ENCODE results near the gene TSNAXIP1.

Gene TSNAXIP1

DNA sequence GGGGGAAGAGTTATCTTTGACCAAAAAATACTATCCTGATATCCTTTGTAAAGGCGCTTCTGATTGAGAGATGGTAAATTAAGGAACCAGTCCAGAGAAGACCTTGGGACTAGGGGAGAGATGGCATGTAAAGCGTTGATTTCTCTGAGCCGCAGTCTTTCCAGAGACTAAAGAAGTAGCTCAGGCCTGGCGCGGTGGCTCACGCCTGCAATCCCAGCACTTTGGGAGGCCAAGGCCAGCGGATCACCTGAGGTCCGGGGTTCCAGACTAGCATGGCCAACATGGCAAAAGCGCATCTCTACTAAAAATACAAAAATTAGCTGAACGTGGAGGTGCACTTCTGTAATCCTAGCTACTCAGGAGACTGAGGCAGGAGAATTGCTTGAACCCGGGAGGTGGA lies 41.4 kb downstream of the TSNAXIP1 start:
- TF ChIP-seq, protein P1, sequence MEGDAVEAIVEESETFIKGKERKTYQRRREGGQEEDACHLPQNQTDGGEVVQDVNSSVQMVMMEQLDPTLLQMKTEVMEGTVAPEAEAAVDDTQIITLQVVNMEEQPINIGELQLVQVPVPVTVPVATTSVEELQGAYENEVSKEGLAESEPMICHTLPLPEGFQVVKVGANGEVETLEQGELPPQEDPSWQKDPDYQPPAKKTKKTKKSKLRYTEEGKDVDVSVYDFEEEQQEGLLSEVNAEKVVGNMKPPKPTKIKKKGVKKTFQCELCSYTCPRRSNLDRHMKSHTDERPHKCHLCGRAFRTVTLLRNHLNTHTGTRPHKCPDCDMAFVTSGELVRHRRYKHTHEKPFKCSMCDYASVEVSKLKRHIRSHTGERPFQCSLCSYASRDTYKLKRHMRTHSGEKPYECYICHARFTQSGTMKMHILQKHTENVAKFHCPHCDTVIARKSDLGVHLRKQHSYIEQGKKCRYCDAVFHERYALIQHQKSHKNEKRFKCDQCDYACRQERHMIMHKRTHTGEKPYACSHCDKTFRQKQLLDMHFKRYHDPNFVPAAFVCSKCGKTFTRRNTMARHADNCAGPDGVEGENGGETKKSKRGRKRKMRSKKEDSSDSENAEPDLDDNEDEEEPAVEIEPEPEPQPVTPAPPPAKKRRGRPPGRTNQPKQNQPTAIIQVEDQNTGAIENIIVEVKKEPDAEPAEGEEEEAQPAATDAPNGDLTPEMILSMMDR (IDR thresholded peaks at IDR 0.05) = no peak
- intact Hi-C loops (cut with DNase I; ENCODE audit: low total_unique reads) = no loop called here
- Histone ChIP-seq H3K9me3 (no peaks in the 10 kb centered on the region), H3K27me3 (no peaks in the 10 kb centered on the region), H3K4me3 (peak overlapping the region; percentile 73 to 80), H3K27ac (peak overlapping the region; percentile 97 to 99), H3K36me3 (no peaks in the 10 kb centered on the region), H3K4me1 (peaks cover 7 to 64% (median 47%) of the 10 kb centered on the region in 4 donors)
- DNase-seq = no peak

DNA sequence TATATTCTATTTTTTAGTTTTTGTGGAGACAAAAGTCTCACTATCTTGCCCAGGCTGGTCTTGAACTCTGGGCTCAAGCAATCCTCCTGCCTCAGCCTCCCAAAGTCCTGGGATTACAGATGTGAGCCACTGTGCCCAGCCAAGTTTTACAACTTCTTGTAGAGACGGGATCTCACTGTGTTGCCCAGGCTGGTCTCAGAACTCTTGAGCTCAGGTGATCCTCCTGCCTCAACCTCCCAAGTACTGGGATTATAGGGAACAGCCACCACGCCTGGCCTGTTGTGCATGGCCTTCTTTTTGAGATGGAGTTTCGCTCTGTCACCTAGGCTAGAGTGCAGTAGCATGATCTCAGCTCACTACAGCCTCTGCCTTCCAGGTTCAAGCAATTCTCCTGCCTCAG lies 47.0 kb downstream of the TSNAXIP1 start:
- Histone ChIP-seq H3K4me1 (peaks cover 0 to 58% (median 37%) of the 10 kb centered on the region in 4 donors), H3K36me3 (no peaks in the 10 kb centered on the region), H3K9me3 (no peaks in the 10 kb centered on the region), H3K27me3 (no peaks in the 10 kb centered on the region), H3K27ac (no peak overlapping the region), H3K4me3 (no peak overlapping the region)
- TF ChIP-seq, protein P1 (IDR thresholded peaks at IDR 0.05) = no peak
- intact Hi-C loops (cut with DNase I; ENCODE audit: low total_unique reads) = no loop called here
- DNase-seq = no peak

DNA sequence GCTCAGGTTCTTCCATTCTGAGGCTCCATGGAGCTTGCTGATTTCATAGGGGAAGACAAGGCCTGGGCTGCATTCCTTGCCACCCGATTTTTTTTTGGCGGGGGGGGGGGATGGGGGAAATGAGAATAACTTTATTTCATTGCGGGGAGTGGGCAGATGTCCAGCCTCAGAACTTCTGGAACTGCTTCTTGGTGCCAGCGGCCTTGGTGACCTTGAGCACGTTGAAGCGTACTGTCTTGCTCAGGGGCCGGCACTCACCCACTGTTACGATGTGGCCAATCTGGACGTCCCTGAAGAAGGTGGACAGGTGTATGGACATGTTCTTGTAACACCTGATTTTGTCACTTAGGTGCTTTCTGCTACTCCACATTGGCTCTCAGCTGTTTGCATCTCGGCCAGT lies 49.1 kb downstream of the TSNAXIP1 start:
- no peaks in the 10 kb centered on the region for H3K27me3 ChIP-seq
- intact Hi-C loops (cut with DNase I; ENCODE audit: low total_unique reads) = no loop called here
- DNase-seq = no peak
- H3K36me3 ChIP-seq = no peaks in the 10 kb centered on the region
- H3K4me1 ChIP-seq = peaks cover 0 to 52% (median 33%) of the 10 kb centered on the region in 4 donors
- TF ChIP-seq, protein P1 (IDR thresholded peaks at IDR 0.05) = no peak
- H3K4me3 ChIP-seq = no peak overlapping the region
- no peaks in the 10 kb centered on the region for H3K9me3 ChIP-seq
- H3K27ac ChIP-seq = no peak overlapping the region

DNA sequence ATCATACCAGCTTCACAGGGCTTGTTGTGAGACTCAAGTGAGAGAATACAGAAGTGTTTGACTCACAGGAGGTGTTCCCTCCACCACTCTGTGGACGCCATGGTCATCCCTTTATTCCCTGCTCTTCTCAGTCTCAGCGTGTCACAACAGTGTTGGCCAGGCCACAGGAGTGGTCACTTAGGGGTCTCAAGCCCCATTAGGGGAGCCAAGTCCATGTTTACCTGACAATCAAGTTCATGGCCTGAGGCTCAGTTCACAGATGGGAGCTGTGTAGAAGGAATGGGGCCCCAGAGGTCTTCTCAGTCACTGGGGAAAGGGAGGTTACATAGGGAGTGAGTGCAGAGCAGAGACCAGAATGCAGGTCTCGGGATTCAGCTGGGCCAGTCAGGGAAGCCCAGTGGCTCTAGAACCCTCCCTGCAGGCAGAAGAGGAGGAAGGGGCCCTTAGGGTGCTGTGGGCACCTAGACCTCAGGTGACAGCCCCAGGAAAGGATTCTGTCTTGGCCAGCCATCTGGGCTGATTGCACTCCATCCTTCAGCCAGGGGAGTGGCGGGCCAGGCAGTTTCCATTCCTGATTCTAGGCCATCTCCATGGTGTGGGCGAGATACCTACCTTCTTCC lies 50.3 kb downstream of the TSNAXIP1 start:
- intact Hi-C loops (cut with DNase I; ENCODE audit: low total_unique reads) = no loop called here
- Histone ChIP-seq H3K27me3 (no peaks in the 10 kb centered on the region), H3K27ac (peak overlapping the region; percentile 72 to 85), H3K4me1 (peaks cover 9 to 65% (median 42%) of the 10 kb centered on the region in 4 donors), H3K9me3 (no peaks in the 10 kb centered on the region), H3K36me3 (no peaks in the 10 kb centered on the region), H3K4me3 (no peak overlapping the region)
- DNase-seq = no peak
- TF ChIP-seq, protein P1 (IDR thresholded peaks at IDR 0.05) = no peak

DNA sequence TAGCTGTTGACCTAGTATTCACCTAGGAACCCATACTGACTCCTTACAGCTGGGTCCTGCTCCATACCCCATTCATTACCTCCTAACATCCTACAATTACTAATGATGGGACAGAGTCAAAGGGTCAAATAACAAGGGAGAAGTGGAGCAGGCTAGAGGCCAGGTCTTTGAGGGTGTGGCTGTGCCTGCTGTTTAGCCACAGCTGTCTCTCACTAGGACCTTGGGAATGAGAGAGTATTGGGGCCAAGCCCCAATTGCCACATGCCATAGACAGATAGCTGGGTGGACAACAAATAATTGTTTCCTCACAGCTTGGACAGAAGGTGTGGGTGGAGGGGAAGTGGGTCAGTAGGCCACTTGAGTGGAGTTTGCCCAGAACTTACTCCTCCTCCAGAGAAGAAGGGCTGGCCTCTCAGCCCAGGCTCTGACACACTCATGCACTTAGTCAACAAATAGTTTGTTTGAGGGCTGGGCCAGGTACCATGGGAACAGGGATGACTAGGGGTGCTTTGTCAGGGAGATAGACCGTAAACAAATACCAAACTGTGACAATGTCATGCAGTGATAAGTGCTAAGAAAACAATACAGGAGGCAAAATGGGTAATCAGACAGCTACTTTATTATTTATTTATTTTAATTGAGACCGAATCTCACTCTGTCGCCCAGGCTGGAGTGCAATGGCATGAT lies 51.0 kb downstream of the TSNAXIP1 start:
- Histone ChIP-seq H3K27me3 (no peaks in the 10 kb centered on the region), H3K4me1 (peaks cover 15 to 71% (median 49%) of the 10 kb centered on the region in 4 donors), H3K36me3 (no peaks in the 10 kb centered on the region), H3K27ac (peak overlapping the region; percentile 72 to 85), H3K4me3 (no peak overlapping the region), H3K9me3 (no peaks in the 10 kb centered on the region)
- intact Hi-C loops (cut with DNase I; ENCODE audit: low total_unique reads) = no loop called here
- DNase-seq = peak; percentile 89 to 92
- TF ChIP-seq, protein P1 (IDR thresholded peaks at IDR 0.05) = no peak
